GM20000 (cell line): ENCODE measurements around the gene MAGEA2.
"Not testable (repeated sequence)": the region's sequence is repeated elsewhere in the genome, so short reads cannot be mapped to it uniquely, and the experiment has no call there.

ENCODE experiments used
- DNase-seq: peaks from one replicate; pipeline ENCODE4 v3.0.0; 2012; ENCODE audit warnings: low spot score
- TF ChIP-seq, protein P1 (sequence below): IDR thresholded peaks from 2 replicates; pipeline ENCODE4 v1.5.1; 2012; ENCODE audit warnings: mild to moderate bottlenecking, control low read depth; ENCODE audit errors: extremely low read depth, missing control alignments

MAGEA2 gene

DNA sequence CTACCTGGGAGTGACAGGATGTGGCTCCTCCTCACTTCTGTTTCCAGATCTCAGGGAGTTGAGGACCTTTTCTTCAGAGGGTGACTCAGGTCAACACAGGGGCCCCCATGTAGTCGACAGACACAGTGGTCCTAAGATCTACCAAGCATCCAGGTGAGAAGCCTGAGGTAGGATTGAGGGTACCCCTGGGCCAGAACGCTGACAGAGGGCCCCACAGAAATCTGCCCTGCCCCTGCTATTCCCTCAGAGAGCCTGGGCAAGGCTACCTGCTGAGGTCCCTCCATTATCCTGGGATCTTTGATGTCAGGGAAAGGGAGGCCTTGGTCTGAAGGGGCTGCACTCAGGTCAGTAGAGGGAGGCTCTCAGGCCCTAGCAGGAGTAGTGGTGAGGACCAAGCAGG is 18.5 kb downstream of the MAGEA2 start:
- TF ChIP-seq, protein P1, sequence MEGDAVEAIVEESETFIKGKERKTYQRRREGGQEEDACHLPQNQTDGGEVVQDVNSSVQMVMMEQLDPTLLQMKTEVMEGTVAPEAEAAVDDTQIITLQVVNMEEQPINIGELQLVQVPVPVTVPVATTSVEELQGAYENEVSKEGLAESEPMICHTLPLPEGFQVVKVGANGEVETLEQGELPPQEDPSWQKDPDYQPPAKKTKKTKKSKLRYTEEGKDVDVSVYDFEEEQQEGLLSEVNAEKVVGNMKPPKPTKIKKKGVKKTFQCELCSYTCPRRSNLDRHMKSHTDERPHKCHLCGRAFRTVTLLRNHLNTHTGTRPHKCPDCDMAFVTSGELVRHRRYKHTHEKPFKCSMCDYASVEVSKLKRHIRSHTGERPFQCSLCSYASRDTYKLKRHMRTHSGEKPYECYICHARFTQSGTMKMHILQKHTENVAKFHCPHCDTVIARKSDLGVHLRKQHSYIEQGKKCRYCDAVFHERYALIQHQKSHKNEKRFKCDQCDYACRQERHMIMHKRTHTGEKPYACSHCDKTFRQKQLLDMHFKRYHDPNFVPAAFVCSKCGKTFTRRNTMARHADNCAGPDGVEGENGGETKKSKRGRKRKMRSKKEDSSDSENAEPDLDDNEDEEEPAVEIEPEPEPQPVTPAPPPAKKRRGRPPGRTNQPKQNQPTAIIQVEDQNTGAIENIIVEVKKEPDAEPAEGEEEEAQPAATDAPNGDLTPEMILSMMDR, result no peak
- DNase-seq, result no peak

DNA sequence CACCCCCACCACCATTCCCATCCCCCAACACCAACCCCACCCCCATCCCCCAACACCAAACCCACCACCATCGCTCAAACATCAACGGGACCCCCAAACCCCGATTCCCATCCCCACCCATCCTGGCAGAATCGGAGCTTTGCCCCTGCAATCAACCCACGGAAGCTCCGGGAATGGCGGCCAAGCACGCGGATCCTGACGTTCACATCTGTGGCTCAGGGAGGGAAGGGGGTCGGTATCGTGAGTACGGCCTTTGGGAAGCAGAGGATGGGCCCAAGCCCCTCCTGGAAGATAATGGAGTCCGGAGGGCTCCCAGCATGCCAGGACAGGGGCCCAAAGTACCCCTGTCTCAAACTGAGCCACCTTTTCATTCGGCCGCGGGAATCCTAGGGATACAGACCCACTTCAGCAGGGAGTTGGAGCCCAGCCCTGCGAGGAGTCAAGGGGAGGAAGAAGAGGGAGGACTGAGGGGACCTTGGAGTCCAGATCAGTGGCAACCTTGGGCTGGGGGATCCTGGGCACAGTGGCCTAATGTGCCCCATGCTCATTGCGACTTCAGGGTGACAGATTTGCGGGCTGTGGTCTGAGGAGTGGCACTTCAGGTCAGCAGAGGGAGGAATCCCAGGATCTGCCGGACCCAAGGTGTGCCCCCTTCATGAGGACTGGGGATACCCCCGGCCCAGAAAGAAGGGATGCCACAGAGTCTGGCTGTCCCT is 19.3 kb downstream of the MAGEA2 start:
- DNase-seq, result not testable (repeated sequence)

DNA sequence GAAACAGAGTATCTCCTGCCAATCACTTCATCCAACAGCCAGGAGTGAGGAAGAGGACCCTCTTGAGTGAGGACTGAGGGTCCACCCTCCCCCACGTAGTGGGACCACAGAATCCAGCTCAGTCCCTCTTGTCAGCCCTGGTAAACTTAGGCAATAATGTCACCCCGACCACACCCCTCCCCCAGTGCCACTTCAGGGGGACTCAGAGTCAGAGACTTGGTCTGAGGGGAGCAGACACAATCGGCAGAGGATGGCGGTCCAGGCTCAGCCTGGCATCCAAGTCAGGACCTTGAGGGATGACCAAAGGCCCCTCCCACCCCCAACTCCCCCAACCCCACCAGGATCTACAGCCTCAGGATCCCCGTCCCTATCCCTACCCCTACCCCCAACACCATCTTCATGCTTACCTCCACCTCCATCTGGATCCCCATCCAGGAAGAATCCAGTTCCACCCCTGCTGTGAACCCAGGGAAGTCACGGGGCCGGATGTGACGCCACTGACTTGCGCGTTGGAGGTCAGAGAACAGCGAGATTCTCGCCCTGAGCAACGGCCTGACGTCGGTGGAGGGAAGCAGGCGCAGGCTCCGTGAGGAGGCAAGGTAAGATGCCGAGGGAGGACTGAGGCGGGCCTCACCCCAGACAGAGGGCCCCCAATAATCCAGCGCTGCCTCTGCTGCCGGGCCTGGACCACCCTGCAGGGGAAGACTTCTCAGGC is 20.2 kb downstream of the MAGEA2 start, which contains the start of the genes CSAG1 and MAGEA12:
Gene CSAG1 (minus strand): TSS at position 461 of the 715 bp plus-strand sequence. CDS start 1,261 bp downstream, outside the sequence.
Gene MAGEA12 (plus strand): TSS at position 497 of the 715 bp plus-strand sequence. CDS start 2,405 bp downstream, outside the sequence.
- DNase-seq, result no peak

DNA sequence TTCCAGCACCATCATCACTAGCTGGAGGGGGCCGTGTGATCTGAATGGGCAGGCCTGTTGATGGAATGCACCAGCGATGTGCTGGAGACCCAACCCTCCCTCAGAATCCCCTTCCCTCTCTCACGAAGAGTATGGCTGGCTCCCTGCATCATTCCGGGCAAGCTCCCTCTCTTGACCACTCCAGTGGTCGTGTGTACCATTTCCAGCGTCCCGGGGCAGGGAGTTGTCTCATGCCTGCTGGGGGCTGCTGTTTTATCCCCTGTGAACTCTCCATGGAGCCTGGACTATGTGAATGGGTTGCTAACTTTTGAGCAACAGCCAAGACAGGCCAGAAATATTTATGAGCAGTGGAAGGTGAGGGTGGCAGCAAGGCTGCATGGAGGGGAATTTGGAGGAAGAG is 28.2 kb downstream of the MAGEA2 start:
- no peak for DNase-seq
- TF ChIP-seq, protein P1, result no peak

More for the DNA sequence above, 20.2 kb downstream of the MAGEA2 start, which contains the start of the genes CSAG1 and MAGEA12:
- TF ChIP-seq, protein P1, result no peak

DNA sequence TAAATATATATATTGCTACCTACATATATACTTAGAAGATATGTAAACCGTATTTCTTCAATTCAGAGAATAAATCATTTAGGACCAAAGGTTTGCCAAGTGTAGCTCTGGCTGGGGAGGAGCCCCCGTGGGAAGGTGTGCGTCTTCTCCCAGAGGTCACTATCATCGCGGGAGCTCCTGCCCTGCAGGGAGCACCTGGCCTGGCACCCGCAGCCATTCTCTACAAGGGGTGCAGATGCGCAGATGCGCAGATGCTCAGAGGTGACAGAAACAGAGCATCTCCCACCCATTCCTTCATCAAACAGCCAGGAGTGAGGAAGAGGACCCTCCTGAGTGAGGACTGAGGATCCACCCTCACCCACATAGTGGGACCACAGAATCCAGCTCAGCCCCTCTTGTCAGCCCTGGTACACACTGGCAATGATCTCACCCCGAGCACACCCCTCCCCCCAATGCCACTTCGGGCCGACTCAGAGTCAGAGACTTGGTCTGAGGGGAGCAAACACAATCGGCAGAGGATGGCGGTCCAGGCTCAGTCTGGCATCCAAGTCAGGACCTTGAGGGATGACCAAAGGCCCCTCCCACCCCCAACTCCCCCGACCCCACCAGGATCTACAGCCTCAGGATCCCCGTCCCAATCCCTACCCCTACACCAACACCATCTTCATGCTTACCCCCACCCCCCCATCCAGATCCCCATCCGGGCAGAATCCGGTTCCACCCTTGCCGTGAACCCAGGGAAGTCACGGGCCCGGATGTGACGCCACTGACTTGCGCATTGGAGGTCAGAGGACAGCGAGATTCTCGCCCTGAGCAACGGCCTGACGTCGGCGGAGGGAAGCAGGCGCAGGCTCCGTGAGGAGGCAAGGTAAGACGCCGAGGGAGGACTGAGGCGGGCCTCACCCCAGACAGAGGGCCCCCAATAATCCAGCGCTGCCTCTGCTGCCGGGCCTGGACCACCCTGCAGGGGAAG is 39.5 kb downstream of the MAGEA2 start, which contains the start of gene MAGEA2B:
Gene MAGEA2B (plus strand): TSS at position 814 of the 973 bp plus-strand sequence. CDS start 2,479 bp downstream, outside the sequence.
- DNase-seq, result not testable (repeated sequence)

DNA sequence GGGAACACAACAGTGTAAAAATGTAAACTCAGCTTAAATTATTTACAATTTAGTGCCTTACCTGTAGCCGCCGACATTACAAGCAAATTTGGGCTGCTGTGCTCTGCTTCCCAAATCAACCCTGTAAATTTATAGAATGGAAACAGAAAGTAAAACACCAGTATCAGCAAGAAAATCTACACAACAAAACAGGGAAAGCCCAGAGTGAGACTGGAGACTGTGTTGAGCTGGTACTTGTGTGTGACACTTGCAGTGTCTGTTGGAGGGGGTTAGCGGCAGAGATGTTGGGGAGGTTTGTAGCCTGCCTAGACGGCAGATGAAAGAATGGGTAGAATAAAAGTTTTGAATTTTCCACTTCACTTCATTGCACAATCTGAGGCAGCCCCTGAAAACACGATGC is 40.4 kb downstream of the MAGEA2 start:
- not testable (repeated sequence) for DNase-seq

DNA sequence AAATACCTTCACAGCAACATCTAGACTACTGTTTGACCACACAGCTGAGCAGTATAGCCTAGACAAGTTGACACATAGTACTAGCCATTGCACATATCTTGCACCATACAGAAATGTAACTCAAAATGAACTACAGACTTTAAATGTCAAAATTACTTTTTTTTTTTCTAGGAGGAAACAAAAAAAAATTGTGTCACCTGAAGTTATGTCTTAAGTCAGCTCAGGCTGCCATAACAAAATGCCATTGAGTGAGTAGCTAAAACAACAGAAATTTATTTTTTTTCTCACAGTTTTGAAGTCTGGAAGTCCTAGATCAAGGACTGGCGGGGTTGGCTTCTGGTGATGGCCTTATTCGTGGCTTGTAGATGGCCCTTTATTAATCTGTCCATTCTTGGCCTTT is 44.5 kb downstream of the MAGEA2 start, which contains the start of gene CSAG2:
Gene CSAG2 (minus strand): TSS at position 101 of the 400 bp plus-strand sequence. CDS start 161 bp downstream, outside the sequence.
- not testable (repeated sequence) for DNase-seq

DNA sequence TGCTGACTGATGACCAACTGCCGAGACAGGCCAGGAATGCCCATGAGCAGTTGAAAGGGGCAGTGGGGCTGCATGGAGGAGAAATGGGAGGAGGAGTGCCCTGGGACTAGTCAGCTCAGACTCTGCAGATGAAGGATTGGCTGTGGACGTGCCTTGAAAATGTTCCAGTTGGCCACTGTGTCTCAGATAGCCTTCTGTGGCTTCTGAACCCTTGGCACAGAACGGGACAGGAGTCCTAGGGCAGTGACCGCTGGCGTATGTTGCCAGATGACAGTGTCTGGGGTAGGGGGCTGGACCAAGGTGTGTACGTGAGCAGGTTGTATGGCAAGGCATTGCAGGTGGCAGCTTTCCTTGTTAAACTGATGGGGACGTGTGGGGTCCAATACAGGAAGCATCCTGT is 47.1 kb downstream of the MAGEA2 start:
- not testable (repeated sequence) for DNase-seq

DNA sequence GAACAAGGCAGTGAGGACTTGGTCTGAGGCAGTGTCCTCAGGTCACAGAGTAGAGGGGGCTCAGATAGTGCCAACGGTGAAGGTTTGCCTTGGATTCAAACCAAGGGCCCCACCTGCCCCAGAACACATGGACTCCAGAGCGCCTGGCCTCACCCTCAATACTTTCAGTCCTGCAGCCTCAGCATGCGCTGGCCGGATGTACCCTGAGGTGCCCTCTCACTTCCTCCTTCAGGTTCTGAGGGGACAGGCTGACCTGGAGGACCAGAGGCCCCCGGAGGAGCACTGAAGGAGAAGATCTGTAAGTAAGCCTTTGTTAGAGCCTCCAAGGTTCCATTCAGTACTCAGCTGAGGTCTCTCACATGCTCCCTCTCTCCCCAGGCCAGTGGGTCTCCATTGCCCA is 53.3 kb downstream of the MAGEA2 start:
- DNase-seq, result not testable (repeated sequence)
